ENCODE data around the gene MORN1.

GRCh38 chr1:2384130-2384860 lies 7.1 kb downstream of the MORN1 start:
- no peak for TF ChIP-seq CTCF (IDR thresholded peaks at IDR 0.05; ENCODE audit: low read depth, low read length, missing input control)
- TF ChIP-seq RAD21 (IDR thresholded peaks at IDR 0.05) = no peak
- no peak for TF ChIP-seq FOXA1 (IDR thresholded peaks at IDR 0.05)
- TF ChIP-seq TAF1 (conservative IDR thresholded peaks at IDR 0.05) = no peak
- TF ChIP-seq JUND (IDR thresholded peaks at IDR 0.05) = no peak
- no peak for TF ChIP-seq YY1 (IDR thresholded peaks at IDR 0.05)
- TF ChIP-seq ZBTB33 (IDR thresholded peaks at IDR 0.05) = no peak
- TF ChIP-seq GABPA (IDR thresholded peaks at IDR 0.05 in 1 of 2, conservative IDR thresholded peaks at IDR 0.05 in 1 of 2) = no peak
- no peak for TF ChIP-seq HNF4G (IDR thresholded peaks at IDR 0.05)

All from liver (tissue), 3 donors.